Globus pallidus (tissue), 1 donor: ENCODE data around the gene RABGAP1L.
"Not testable (repeated sequence)": the region's sequence is repeated elsewhere in the genome, so short reads cannot be mapped to it uniquely, and the experiment has no call there.

Source experiments
- DNase-seq: peaks from one replicate; pipeline ENCODE4 v3.0.0-alpha.2; 2015; ENCODE audit warnings: low spot score

Gene RABGAP1L

GRCh38 chr1:174159252-174160108, at the start of gene RABGAP1L:
Gene RABGAP1L, plus strand, starts transcription at chr1:174159520.
- peak; percentile 95 for DNase-seq

- DNase-seq, result no peak
These were observed 49.3 kb upstream of the RABGAP1L start for GRCh38 chr1:174110053-174110452.

GRCh38 chr1:174112489-174113162, 46.7 kb upstream of the RABGAP1L start:
- DNase-seq, result no peak

- no peak for DNase-seq
These were observed 45.2 kb upstream of the RABGAP1L start for GRCh38 chr1:174114106-174114505.

- peak; percentile 66 for DNase-seq
These were observed 44.4 kb upstream of the RABGAP1L start for GRCh38 chr1:174114788-174115448.

- DNase-seq, result no peak
These were observed 43.3 kb upstream of the RABGAP1L start for GRCh38 chr1:174116042-174116441.

GRCh38 chr1:174118751-174119150, 40.6 kb upstream of the RABGAP1L start:
- no peak for DNase-seq

- DNase-seq, result not testable (repeated sequence)
These were observed 37.0 kb upstream of the RABGAP1L start for GRCh38 chr1:174122318-174122717.

GRCh38 chr1:174123843-174124242, 35.5 kb upstream of the RABGAP1L start:
- no peak for DNase-seq

- not testable (repeated sequence) for DNase-seq
These were observed 32.1 kb upstream of the RABGAP1L start for GRCh38 chr1:174127176-174127575.

- DNase-seq, result no peak
These were observed 28.2 kb upstream of the RABGAP1L start for GRCh38 chr1:174131032-174131638.

GRCh38 chr1:174134003-174134659, 25.2 kb upstream of the RABGAP1L start:
- no peak for DNase-seq

- DNase-seq, result no peak
These were observed 24.1 kb upstream of the RABGAP1L start for GRCh38 chr1:174135211-174135610.

GRCh38 chr1:174136714-174137113, 22.6 kb upstream of the RABGAP1L start:
- DNase-seq, result no peak

- no peak for DNase-seq
These were observed 16.5 kb upstream of the RABGAP1L start for GRCh38 chr1:174142836-174143235.

- not testable (repeated sequence) for DNase-seq
These were observed 15.5 kb upstream of the RABGAP1L start for GRCh38 chr1:174143727-174144396.

GRCh38 chr1:174144397-174144783, 14.9 kb upstream of the RABGAP1L start:
- DNase-seq, result not testable (repeated sequence)

GRCh38 chr1:174149216-174149615, 10.1 kb upstream of the RABGAP1L start:
- DNase-seq, result no peak

- no peak for DNase-seq
These were observed 8.8 kb upstream of the RABGAP1L start for GRCh38 chr1:174150499-174150898.

- DNase-seq, result no peak
These were observed 6.9 kb upstream of the RABGAP1L start for GRCh38 chr1:174152427-174152826.
